ENCODE measurements around the gene SHOC2. TPM values are rescaled to one million over a fixed set of nuclear protein-coding genes. Genes with fewer than 3 reads are reported as not detected.

SHOC2 gene
- total and polyA plus RNA-seq, 2 of the 8 experiments (the other 6 are each of a cell fraction or from before 2014, with no cell fraction given) = 7.6 to 28.2 TPM

DNA sequence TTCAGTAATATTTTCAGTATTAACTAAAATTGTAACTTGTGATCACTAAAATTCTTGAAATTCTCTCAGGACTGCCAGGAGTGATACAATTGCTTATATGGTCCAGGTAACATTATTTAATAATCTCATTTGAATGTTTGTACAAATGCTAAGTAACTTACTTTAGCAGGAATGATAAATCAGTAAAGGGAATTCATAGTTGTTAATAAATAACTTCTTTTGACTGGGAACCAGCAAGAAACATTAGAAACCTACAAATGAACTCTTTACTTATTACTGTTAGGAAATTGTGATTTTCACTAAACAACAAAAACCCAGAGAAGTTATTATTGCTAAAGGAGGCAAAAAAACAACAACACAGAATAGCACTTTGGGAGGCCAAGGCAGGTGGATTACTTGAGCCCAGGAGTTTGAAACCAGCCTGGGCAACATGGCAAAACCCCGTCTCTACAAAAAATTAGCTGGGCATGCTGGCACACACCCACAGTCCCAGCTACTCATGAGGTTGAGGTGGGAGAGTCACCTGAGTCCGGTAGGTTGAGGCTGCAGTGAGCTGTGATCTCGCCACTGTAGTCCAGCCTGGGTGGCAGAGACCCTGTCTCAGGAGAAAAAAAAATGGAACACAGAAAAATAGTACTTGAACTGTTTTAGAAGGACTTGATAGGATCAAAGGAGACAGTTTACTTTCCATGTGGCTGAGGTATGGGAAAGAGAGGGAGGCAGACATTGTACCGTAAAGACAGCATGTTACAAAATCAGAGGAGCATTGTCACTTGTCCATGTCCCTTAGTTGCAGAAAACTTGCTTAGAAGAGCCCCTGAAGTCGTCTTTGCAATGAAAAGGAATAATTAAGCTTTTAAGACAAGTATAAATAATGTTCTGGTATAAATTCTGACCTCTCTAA, 53.1 kb downstream of the SHOC2 start:
- H3K4ac ChIP-seq (replicated peaks; ENCODE audit: insufficient read length, low read depth, low read length) = no peak overlapping the region
- no peaks in the 10 kb centered on the region for H3K36me3 ChIP-seq (ENCODE audit: control insufficient read depth in 2 of 4, insufficient read depth in 4 of 4, low read length in 3 of 4)
- WGBS, 2 experiments (ENCODE audit: extremely low coverage in 1 of 2, insufficient coverage in 1 of 2, insufficient read length in 1 of 2, insufficient replicate concordance in 2 of 2, low coverage in 1 of 2, low lambda C conversion rate in 2 of 2, missing lambda C conversion rate in 1 of 2) = 83% methylated on average over 5 of the region's 5 CpGs; no CpG with 5 or more reads in 1 of the 2 experiments
- no peak overlapping the region for H2BK120ac ChIP-seq (replicated peaks; ENCODE audit: low read depth, low read length)
- H4K20me1 ChIP-seq (replicated peaks in 1 of 2; ENCODE audit: control insufficient read depth in 1 of 2, insufficient read depth in 2 of 2, low read length in 2 of 2) = no peaks in the 10 kb centered on the region
- peaks cover 0 to 3% (median 0%) of the 10 kb centered on the region in 4 experiments; a peak in 1 of 7 replicates for H3K4me1 ChIP-seq (replicated peaks in 1 of 4; ENCODE audit: control insufficient read depth in 3 of 4, insufficient read depth in 4 of 4, low read length in 3 of 4)
- H3K9me3 ChIP-seq (ENCODE audit: insufficient read depth in 2 of 2, low read depth in 1 of 2, low read length in 1 of 2) = no peaks in the 10 kb centered on the region
- H2BK5ac ChIP-seq (ENCODE audit: low read depth, low read length) = no peak overlapping the region
- H3K14ac ChIP-seq (ENCODE audit: insufficient read length) = no peak overlapping the region
- no peak overlapping the region for H3K18ac ChIP-seq (ENCODE audit: extremely low read depth, low read length)
- H3K79me1 ChIP-seq (ENCODE audit: low read depth, low read length) = peaks cover 7% of the 10 kb centered on the region
- H2BK12ac ChIP-seq (ENCODE audit: low read depth, low read length) = no peak overlapping the region
- no peaks in the 10 kb centered on the region for H3K27me3 ChIP-seq (replicated peaks in 1 of 4; ENCODE audit: control insufficient read depth in 3 of 4, extremely low read depth in 1 of 4, insufficient read depth in 3 of 4, low read length in 3 of 4)
- no peak overlapping the region for H3K4me3 ChIP-seq (ENCODE audit: extremely low read depth in 1 of 4, insufficient read depth in 2 of 4, low read depth in 3 of 4, low read length in 4 of 4)
- H3K4me2 ChIP-seq (ENCODE audit: insufficient read depth in 1 of 2, low read depth in 2 of 2, low read length in 2 of 2) = no peak overlapping the region
- POLR2A ChIA-PET (ENCODE audit: partially characterized antibody) = no interaction called here
- no peak overlapping the region for H4K91ac ChIP-seq (replicated peaks; ENCODE audit: insufficient read length, low read length)
- H2AFZ ChIP-seq (ENCODE audit: low read length) = no peak overlapping the region
- no peak overlapping the region for H3K9ac ChIP-seq (replicated peaks in 1 of 4; ENCODE audit: extremely low read depth in 1 of 4, low read depth in 3 of 4, low read length in 3 of 4)
- DNase-seq (ENCODE audit: low read depth in 1 of 2, low spot score in 2 of 2) (no peak), FAIRE-seq (no peak)
- H4K5ac ChIP-seq (ENCODE audit: insufficient read length, low read depth, low read length) = no peak overlapping the region
- no peak overlapping the region for H2AK5ac ChIP-seq (ENCODE audit: low read depth, low read length)
- no peak overlapping the region for H2BK20ac ChIP-seq (ENCODE audit: low read length)
- CTCF ChIA-PET (ENCODE audit: partially characterized antibody) = no interaction called here
- H3K79me2 ChIP-seq (ENCODE audit: control insufficient read depth in 1 of 2, insufficient read depth in 2 of 2, low read length in 2 of 2) = peaks cover 0 to 66% of the 10 kb centered on the region in 2 experiments; a peak in 2 of 4 replicates
- no peak overlapping the region for H3K23ac ChIP-seq (ENCODE audit: insufficient read length)
- no peak overlapping the region for H3K27ac ChIP-seq (ENCODE audit: low read depth, low read length)
- no peak overlapping the region for H4K8ac ChIP-seq (ENCODE audit: extremely low read depth, insufficient read depth, low read length)
- H3K56ac ChIP-seq (replicated peaks; ENCODE audit: insufficient read length, low read depth, low read length) = no peak overlapping the region
- no peak overlapping the region for H2BK15ac ChIP-seq (ENCODE audit: low read length)
- H3K23me2 ChIP-seq (ENCODE audit: low read depth, low read length) = no peaks in the 10 kb centered on the region
- TF ChIP-seq POU5F1 (IDR thresholded peaks at IDR 0.05; ENCODE audit: low read depth, low read length) (no peak), RNF2 (IDR thresholded peaks at IDR 0.05; ENCODE audit: borderline replicate concordance, low read depth, low read length, missing control alignments, poor library complexity, severe bottlenecking) (no peak), GABPA (IDR thresholded peaks at IDR 0.05; ENCODE audit: borderline replicate concordance, insufficient read depth, low read length) (no peak), SUZ12 (IDR thresholded peaks at IDR 0.05; ENCODE audit: low read length) (no peak), EZH2 (IDR thresholded peaks at IDR 0.05; ENCODE audit: low read depth, low read length, severe bottlenecking) (no peak), USF2 (IDR thresholded peaks at IDR 0.05; ENCODE audit: low read length) (no peak), SAP30 (IDR thresholded peaks at IDR 0.05; ENCODE audit: insufficient read depth, insufficient replicate concordance, low read length) (no peak), POLR2AphosphoS5 (IDR thresholded peaks at IDR 0.05; ENCODE audit: low read depth, low read length) (no peak), KDM1A (IDR thresholded peaks at IDR 0.05; ENCODE audit: borderline replicate concordance, low read length) (no peak), BRCA1 (IDR thresholded peaks at IDR 0.05; ENCODE audit: low read depth, low read length) (no peak)

Measured in H1 (cell line).